Breast epithelium (tissue), 3 donors: ENCODE results near the gene PANX3.

Source experiments
- CTCF ChIP-seq, 3 donors: fragments of 450-650 bp; IDR thresholded peaks; one replicate each; pipeline ENCODE4 v1.5.1; 2016 to 2017; ENCODE audit warnings: antibody characterized with exemption in 3 of 3, mild to moderate bottlenecking in 3 of 3, moderate library complexity in 3 of 3
- POLR2A ChIP-seq: fragments of 450-650 bp; IDR thresholded peaks from one replicate; pipeline ENCODE4 v1.6.1; 2016; ENCODE audit warnings: antibody characterized with exemption, mild to moderate bottlenecking, moderate library complexity
- POLR2AphosphoS5 ChIP-seq, 3 donors: sonication (generic); formaldehyde crosslinking; IDR thresholded peaks; one replicate each; pipeline ENCODE4 v1.6.1; 2017; ENCODE audit warnings: antibody characterized with exemption in 3 of 3

DNA sequence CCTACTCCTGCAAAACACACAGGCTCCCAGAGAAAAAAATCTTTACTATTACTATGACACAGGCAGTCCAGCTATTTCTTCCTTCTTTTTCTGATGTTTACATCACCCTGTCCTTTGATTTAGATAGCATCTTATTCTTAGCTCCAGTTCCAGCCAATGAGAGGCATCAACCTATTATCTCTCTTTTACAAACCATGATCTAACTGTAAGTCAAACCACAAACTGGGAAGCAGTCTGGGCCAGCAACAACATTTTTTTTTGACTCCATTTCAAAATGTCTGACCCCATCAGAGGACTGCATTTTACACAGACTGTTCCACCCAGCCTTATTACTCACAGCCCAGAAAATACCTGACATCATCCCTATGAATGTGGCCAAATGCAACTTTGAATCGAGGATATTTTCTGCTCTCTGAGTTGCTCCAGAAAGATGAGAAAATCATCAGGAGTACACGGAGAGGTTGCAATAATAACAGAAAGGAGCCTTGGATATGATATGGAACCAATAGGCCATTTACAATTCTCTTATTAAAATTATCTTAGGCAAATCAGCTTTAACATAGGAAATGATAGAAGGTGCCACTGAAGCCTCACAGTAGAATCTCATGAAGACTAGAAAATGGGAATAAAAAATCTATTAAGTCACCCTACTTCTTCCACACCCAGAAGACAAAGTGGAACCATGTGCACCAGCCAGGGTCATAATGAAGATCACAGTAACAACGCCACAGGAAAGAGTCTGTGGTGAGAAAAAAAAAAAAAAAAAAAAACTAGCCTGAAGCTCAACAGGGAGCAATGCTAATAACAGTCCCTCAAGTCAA is 32.6 kb downstream of the PANX3 start:
- TF ChIP-seq POLR2A (no peak), CTCF (IDR thresholded peaks at IDR 0.05) (no peak), POLR2AphosphoS5 (IDR thresholded peaks at IDR 0.05) (no peak)
